Activated effector memory CD4-positive, alpha-beta T cell treated with Interleukin-2 at 50 U/mL for 16 hours (primary cell): ENCODE results near the gene SIGLEC8.
"Not testable (repeated sequence)": the region's sequence is repeated elsewhere in the genome, so short reads cannot be mapped to it uniquely, and the experiment has no call there.

ENCODE experiments used
- DNase-seq: peaks from one replicate; pipeline ENCODE4 v3.0.0-alpha.2; 2020

Gene SIGLEC8

DNA sequence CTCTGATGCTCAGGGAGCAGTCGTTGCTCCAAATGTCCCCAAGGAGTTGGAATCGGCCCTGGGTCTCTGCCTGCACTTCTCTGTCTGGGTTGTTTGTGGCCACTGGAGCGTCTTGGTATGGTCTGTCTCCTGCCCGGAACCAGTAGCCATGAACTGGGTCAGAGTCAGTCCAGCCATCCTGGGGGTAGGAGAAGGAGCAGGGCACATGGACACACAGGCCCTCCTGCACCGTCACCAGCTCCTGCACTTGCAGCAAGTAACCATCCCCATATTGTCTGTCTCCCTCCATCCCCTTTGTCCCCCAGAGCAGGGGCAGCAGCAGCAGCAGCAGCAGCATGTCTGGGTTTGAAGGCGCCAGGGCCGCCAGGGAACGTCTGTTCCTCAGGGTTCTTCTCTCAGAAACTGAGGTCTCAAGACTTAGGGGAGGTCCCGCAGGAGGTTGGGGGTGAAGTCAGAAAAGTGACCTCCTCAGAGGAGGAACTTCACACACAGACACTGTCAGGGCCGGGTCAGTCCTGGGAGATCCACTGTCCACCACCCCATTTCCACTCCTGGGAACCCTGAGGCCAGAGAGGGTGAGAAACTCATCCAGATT is at the start of gene SIGLEC8:
Gene SIGLEC8, minus strand, starts transcription at position 404 of the 595 bp plus-strand sequence. Its CDS starts 67 bp downstream, at position 337.
- DNase-seq: no peak

DNA sequence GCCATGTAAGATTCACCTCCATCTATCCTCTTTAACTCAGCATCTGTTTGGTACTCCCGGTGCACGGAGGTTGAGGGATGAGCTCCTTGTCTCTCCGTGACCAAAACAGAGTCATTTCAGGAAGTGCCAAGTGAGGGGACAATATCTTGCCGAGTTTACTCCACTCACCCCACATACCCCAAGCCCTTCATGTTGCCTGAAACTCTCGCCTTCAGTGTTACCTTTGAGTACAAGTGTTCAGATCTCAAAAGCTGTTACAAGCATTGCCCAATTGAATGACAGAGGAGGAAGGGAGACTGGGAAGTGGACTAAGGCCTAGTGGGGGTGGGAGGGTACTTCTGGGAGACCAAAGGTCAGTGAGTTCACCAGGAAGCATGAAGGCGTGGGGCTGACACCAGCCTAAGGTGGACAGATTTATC is 49.4 kb upstream of the SIGLEC8 start:
- no peak for DNase-seq

DNA sequence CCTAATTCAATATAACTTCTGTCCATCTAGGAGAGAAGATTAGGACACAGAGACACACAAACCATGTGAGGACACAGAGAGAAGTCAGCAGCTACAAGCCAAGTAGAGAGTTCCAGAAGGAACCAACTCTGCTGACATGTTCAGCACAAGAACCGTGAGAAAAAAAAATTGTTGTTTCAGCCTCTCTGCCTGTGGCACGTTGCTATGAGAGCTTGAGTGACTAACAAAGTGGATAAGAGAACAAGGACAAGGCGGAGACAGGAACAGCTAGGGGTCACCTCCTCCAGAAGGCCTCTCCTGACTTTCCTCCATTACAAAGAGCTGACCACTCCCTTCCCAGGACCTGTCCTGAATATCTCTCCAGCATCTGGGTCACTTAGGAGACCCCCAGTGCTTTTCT is 48.9 kb upstream of the SIGLEC8 start:
- no peak for DNase-seq

DNA sequence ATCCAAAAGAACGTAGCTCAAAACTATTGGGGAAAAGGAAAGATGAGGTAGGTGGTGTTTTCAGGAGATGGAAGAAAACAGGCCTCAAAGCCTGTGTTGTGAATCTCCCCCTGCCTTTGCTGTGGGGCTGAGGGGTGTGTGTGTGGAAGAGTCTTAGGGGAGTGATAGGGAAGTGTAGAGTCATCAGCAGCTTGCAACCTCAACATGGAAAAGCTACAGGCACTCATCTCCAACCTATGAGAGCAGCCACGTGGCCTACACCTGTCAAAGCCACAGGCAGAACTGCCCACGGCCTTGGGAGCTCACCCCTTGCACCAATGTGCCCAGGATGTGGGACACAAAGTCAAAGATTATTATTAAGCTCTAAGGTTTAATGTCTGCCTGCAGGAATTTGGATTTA is 47.6 kb upstream of the SIGLEC8 start:
- no peak for DNase-seq

DNA sequence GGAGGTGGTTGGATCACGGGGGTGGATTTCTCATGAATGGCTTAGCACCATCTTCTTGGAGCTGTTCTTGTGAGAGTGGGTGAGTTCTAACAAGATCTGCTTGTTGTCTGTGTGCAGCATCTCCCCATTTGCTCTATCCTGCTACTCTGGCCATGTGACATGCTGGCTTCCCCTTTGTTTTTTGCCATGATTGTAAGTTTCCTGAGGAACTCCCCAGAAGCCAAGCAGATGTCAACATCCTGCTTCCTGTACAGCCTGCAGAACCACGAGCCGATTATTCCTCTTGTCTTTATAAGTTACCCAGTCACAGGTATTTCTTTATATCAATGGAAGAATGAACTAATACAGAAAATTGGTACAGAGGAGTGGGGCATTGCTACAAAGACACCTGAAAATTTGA is 45.6 kb upstream of the SIGLEC8 start:
- DNase-seq: no peak

DNA sequence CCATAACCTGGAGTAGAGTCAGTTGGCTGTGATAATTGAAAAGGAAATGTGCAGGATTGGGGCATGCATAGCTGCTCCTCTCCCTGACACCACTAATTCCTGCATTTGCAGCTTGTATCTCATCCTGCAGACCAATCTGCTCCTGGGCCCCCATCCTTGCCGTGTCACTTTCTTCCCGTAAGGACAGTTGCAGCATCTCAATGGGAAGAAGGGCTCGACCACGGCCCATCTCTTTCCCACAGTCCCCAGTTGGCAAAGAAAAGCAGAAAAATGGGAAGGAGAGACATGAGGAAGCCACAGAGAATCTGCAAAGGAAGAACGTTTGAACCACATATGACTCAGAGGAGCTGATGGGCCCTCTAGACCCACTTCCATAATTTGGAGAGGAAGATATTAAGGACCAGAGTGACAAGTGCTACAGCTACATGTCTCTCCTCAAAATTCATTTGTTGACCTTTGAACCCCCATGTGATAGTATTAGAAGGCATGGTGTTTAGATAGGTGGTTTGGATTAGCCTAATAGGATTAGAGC is 45.1 kb upstream of the SIGLEC8 start:
- DNase-seq: no peak

DNA sequence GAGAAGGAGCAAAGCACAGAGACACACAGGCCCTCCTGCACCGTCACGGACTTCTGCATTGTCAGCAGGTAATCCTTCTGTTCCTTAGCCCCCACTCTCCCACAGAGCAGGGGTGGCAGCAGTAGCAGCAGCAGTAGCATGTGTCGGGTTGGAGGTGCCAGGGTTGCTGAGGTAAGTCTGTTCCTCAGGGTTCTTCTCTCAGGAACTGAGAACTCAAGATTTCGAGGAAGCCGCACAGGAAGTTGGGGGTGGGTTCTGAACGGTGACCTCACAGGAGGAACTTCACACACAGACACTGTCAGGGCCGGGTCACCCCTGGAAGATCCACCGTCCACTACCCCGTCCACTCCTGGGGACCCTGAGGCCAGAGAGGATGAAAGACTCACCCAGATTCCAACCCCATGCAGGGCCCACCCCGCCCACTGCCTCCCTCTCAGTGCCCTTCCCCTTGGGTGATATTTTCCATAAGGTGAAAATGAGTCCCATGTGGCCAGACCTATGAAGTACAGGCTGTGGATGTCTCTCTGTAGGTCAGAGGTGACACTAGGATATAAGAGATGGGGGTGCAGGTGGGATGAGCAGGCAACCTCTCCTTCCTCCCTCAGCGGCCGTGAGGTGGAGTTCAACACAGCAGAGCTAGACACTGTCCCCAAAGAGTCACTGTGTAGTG is 43.5 kb upstream of the SIGLEC8 start, which contains the start of gene SIGLEC12:
Gene SIGLEC12, minus strand, starts transcription at position 207 of the 670 bp plus-strand sequence. Its CDS starts 67 bp downstream, at position 140.
- no peak for DNase-seq

DNA sequence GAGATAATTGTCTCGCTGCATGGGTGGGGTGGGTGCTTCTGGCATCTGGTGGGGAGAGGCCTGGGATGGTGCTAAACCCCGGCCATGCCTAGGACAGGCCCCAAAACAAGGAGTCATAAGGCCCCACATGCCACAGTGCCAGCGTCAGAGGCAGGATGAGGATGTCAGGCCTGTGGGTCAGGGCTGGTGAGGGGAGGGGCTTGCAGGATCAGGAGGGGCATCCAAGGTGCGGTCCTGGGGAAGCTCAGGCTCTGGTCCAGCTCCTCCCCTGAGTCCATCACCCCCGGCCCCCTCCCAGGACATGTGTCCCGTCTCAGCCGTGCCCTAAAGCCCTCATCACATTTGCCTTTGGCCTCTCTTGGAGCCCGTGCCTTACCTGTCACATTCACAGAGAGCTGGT is 42.7 kb upstream of the SIGLEC8 start:
- not testable (repeated sequence) for DNase-seq

DNA sequence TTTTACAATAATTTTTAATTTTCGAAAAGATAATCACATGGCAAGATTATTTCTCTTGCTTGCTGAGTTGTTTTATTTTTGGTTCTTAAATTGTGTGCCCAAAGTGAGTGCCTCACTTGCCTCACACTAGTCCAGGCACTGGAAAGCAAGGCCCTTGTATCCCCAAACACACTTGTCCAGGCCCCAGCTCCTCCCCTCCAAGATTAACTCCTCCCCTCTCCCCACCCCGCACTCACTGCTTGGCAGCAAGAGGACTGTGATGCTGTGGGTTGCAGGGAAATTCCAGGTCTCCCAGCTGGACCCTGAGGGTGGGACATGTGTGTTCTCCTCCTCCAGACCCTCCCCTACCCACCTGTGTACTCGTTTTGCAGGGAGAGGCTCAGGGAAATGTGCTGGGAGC is 39.4 kb upstream of the SIGLEC8 start:
- DNase-seq: no peak

DNA sequence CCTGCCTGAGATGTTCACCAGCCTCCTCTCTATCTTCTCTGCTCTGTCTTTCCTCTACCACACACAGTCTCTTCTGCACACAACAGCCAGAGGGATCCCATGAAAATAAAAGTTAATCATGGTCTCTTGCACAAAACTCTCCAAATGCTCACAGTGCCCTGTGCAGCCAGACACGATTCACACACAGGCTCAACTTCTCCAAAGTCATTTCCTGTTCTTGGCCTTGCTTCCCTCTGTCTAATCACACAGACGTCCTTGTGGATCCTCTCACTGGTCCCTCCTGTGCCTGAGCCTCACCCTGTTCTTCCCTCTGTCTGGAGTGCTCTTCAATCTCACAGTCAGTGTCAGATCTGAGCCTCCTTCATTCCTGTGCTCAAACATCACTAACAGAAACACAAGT is 35.5 kb upstream of the SIGLEC8 start:
- DNase-seq: no peak

DNA sequence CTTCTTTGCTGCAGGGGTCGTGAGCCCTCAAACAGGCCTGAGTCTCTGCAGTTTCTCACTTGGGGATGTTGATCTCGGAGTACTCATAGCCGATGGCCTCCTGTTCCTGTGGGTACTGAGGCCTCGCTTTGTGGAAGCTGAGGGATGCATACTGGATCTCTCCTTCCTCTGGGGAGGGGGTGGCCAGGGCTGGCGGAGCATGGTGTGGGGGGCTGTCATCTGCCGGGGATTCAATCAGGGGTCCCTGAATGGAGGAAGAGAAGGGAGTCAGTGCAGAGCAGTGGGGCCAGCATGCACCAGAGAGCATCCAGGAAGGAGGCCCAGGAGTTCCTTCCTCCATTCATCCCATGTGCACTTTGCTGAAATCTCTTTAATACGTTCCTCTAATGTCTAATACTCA is 33.3 kb upstream of the SIGLEC8 start:
- DNase-seq: no peak

DNA sequence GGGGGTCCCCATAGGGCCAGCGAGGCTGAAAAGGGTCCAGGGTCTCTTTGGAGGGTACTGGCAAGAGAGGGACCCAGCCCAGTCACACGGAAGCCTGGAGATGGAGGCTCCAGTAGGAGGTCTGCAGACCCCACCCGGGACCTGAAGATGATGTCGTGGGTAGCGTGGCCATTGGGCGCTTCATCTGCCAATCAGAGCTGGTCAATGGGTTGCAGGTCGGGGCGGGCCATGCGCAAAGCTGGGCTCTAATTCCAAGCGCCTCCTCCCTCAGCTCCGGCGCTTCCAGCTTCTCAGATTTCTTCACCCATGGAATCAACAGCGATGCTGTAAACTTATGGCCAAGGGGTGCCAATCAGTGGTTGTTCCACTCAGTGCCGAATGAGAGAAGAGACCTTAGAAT is 32.4 kb upstream of the SIGLEC8 start:
- DNase-seq: no peak

DNA sequence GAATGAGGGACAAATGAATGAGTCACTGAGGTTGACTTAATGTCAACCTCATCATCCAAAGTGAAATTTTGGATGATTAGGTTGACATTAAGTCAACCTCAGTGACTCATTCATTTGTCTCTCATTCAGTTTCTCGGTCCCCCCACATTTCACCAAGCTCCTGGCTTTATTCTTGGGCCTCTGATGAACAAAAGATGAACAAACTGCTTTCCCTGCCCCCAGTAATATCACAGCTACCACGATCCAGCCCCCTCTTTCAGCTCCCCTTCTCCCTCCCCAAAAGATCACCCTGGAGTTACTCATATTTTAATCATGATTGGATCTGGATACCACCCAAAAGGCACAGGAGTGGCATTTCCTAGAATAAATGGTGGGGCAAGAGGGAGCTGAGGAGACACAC is 30.9 kb upstream of the SIGLEC8 start:
- DNase-seq: no peak

DNA sequence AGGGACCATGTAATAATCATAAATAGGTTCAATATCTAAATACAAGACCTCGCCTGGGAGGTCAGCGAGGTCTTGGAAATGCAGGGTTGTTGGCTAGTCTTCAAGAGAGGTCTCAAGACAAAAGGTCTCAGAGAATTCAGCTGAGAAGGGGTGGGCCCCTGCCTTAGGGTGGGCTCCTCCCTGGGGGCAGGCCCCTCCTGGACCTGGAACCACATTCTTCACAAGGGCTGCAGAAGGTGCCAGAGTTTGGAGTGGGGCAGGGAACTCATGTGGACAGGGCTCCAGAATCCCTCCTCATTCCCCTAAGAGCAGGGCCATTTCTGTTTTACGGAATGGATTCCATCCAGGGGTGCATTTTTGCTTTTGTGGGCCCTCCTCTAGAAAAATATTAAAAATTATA is 30.2 kb upstream of the SIGLEC8 start:
- DNase-seq: no peak

DNA sequence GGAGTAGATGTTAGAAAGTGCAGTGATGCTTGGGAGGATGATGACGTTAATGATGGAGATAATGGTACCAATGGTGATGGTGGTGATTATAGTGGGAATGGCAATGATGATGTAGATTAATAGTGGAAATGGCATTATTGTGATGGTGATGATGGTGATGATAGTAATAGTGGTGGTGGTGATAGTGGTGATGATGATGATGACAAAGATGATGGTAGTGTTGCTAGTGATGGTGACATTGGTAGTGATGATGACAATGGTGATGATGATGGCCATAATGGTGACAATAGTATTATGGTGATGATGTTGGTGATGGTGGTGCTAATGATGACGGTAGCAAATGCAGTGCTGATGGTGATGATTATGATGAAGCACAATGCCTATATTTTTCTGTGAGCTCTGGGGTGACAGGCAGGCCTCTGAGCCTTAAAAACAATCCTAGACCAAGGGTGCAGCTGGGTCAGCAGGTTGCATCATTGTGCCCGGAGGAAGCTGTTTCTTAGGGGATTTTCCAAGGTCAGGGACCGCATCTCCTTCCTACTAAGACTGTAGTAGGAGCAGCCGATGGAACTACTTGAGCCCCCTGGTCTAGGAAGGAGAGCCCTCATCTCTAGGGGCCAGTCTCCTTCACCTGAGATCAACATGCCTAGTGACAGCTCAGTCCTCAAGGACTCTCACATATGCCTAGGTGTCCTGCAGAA is 27.9 kb upstream of the SIGLEC8 start:
- no peak for DNase-seq

DNA sequence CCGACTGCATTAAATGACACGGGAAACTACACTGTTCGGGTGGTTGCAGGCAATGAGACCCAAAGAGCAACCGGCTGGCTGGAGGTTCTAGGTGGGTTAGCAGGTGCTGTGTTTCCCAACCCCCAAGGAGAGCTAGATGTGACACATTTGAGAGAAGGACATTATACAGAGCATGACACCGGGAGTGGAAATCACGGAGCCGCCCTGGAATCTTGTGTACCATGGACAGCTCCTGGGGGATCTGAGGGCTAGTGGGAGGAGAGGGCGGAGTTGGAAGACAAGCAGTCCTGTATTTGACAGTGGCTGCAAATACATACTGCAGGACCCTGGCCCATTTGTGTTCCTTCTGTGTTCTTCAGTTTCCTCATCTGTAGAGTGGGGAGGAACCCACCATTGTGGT is 22.3 kb upstream of the SIGLEC8 start:
- DNase-seq: no peak

DNA sequence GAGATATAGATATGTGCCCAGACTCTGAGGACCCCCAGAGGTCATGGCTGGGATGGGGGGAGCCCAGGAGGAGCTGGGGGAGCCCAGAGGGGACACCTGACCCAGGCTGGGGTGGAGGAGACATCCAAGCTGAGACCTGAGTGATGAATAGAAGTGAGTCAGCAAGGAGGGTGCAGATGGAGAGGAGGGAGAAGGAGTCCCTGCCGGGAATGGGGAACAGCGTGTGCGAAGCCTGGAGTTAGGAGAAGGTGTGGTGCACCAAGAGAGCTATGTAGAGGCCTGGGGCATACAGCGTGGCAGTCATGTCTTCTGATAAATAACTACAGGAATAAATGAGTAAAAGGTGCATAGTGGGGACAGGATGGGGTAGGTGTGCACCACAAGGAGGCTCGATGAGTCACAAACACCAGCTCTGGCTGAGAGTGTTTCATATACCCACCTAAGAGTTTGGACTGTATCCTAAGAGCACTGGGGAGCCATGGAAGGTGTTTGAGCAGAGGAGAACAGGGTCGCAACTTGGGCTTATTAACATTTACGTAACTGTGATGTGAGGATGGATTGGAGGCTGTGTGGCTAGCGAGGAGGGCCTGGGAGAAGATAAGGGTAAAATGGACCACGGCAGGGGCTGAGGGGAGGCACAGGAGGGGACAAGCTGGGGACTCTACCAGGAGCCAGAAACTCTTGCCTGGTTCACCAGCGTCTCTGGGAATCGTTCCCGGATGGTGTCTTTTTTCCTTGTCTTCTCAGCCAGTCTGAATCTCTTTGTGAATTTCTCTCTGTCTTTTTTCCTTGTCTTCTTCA is 21.5 kb upstream of the SIGLEC8 start:
- DNase-seq: no peak

DNA sequence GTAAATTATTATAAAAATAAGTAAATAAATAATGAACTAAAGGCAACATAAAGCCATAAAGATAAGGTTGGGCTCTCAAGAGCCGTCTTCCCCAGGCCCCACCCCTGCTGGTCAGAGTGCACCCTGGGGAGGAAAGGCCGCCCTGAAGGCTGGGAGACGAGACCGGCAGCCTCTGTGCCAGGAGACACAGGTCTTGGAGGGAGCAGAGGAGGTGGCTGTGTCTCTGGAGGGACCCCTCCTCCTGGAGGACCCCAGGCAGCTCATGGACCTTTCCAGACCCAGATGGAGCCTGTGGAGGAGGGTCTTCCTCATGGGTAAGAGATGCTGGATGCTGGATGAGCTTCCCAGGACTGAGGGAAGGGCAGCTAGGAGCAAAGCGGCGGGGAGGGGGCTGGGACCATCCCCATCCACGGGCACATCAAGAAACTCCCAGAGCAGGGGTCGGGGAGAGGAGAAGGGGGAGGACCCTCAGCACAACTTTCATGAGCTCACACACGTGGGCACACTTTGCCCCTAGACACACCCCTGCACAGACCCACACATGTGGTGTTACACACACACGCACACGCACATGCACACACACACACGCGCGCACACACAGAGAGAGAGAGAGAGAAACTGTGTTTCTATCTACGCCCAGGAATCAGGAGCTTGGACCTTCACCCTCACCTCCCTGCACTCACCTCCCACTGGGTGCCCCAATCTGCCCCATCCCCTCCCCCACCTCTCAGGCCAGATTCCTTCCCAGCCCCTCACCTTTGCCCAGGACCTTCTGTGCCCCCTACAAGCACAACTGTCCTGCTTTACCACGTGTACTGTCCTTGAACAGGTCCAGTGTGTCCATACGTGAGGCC is 20.4 kb upstream of the SIGLEC8 start, which contains the start of gene CEACAM18:
Gene CEACAM18, plus strand, starts transcription at position 159 of the 854 bp plus-strand sequence.
- DNase-seq: no peak

DNA sequence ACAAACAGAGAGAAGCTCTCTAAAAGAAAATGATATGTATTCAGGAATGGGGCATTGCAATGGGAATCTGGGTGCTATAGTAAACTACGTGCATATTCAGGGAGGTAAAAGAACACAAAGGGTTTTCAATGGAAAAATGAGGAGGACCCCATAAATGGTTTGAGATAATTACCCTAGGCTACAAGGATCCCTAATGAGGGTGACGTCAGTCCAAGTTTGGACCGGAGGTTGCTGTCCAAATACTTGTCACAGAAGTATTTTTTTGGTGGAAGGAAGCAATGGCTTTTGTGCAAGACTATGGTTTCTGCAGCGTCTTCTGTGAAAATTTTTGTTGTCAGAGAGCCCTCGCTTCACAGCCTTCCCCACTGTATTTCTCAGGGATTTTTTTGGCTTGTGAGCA is 19.1 kb upstream of the SIGLEC8 start:
- DNase-seq: no peak

DNA sequence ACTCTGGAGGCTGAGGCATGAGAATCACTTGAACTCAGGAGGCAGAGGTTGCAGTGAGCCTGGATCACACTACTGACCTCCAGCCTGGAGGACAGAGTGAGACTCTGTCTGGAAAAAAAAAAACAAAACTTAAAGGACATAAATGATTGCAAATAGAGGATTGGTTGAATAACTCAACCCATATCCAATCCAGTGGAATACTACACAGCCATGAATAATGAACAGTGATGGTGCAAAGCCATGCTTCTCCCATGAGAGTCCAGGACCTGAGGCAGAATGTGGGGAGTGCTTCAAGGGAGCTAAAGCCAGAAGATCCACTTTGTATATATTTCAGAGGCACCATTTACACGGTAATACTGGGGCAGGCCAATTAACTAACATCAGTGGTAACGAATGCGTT is 17.9 kb upstream of the SIGLEC8 start:
- no peak for DNase-seq

DNA sequence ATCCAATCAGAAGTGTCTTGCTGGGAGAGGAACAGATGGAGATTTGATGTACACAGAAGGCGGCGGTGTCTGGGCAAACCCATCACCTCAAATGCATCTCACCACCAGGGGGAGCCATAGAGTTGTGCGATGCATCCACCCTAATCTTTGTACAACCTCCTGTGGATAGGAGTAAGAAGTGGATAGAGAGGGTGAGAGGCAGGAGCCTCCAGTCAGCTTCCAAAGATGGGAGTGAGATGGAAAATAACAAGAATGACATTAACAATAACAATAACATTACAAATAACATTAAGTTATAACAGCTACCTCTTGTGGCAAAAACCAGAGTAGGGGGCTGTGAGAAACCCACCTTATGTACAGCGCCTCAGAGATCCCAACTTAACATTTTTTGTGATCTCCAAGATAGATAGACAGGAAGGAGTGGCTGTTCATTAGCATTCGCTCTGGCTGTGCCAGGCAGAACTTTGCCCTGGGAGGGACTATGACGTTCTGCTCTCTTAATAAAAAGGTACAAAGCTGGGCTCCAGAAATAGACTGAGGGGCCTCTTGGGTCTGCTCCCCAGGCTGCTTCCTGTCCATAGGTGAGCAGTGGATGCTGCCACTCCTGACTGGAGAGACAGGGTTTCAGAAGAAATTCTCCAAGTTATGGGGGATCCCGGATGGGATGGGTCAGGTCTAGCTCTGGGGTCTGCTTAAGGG is 14.9 kb upstream of the SIGLEC8 start:
- DNase-seq: peak; percentile 54
